Cardiac fibroblast (primary cell): ENCODE results near the gene PTPN2.

Experiments used
- DNase-seq, 2 donors: peaks; one replicate each; pipeline versions ENCODE4 v3.0.0 to v3.0.0-alpha.2; 2010; ENCODE audit warnings: low read depth in 2 of 2
- H3K4me3 ChIP-seq, 2 donors: replicated peaks in 1 of 2; 1 replicate in 1 of 2; 2 replicates in 1 of 2; pipeline ENCODE4 v1.5.1; 2011; ENCODE audit warnings: low read depth in 2 of 2, low read length in 2 of 2, mild to moderate bottlenecking in 2 of 2, moderate library complexity in 1 of 2
- CTCF ChIP-seq: IDR thresholded peaks from one replicate; pipeline ENCODE4 v1.5.1; 2011; ENCODE audit warnings: low read depth, mild to moderate bottlenecking, low read length, inconsistent platforms

PTPN2 gene

GRCh38 chr18:12895014-12895413 is 11.0 kb upstream of the PTPN2 start:
- TF ChIP-seq CTCF = no peak
- H3K4me3 ChIP-seq = no peak overlapping the region
- DNase-seq = no peak

GRCh38 chr18:12891561-12891960 is 7.5 kb upstream of the PTPN2 start:
- DNase-seq = no peak
- no peak for TF ChIP-seq CTCF
- no peak overlapping the region for H3K4me3 ChIP-seq

- H3K4me3 ChIP-seq = no peak overlapping the region
- no peak for DNase-seq
- no peak for TF ChIP-seq CTCF
Measured at GRCh38 chr18:12890964-12891363, 6.9 kb upstream of the PTPN2 start.

GRCh38 chr18:12886498-12887126 is 2.6 kb upstream of the PTPN2 start:
- peak in 1 of 2 donors; percentile 38 for DNase-seq

GRCh38 chr18:12885500-12885899 is 1.5 kb upstream of the PTPN2 start:
- DNase-seq = no peak
- H3K4me3 ChIP-seq = no peak overlapping the region
- no peak for TF ChIP-seq CTCF

More at GRCh38 chr18:12886498-12887126, 2.6 kb upstream of the PTPN2 start:
- peak; percentile 53 for TF ChIP-seq CTCF
- H3K4me3 ChIP-seq = no peak overlapping the region

GRCh38 chr18:12884406-12885323 is 628 bp upstream of the PTPN2 start:
- no peak for TF ChIP-seq CTCF
- peak in 1 of 2 donors; percentile 40 for DNase-seq
- H3K4me3 ChIP-seq = peak overlapping the region; percentile 60 to 79
